ENCODE data around the gene ADISSP.

The ADISSP gene

GRCh38 chr20:3714092-3714491, 53.5 kb downstream of the ADISSP start:
- no peak for DNase-seq (ENCODE audit: low read depth in 2 of 2)

GRCh38 chr20:3712279-3712873, 55.2 kb downstream of the ADISSP start, which contains the start of gene SIGLEC1:
SIGLEC1 (minus strand) TSS chr20:3712600; CDS start chr20:3707128, 5,472 bp downstream.
- no peak for DNase-seq (ENCODE audit: low read depth in 2 of 2)

- DNase-seq (ENCODE audit: low read depth in 2 of 2) = no peak
Measured at GRCh38 chr20:3711484-3711941, 56.0 kb downstream of the ADISSP start.

GRCh38 chr20:3710703-3711483, 56.7 kb downstream of the ADISSP start:
- peak; percentile 52 for DNase-seq (ENCODE audit: low read depth in 2 of 2)

GRCh38 chr20:3710011-3710466, 57.5 kb downstream of the ADISSP start:
- no peak for DNase-seq (ENCODE audit: low read depth in 2 of 2)

- DNase-seq (ENCODE audit: low read depth in 2 of 2) = no peak
Measured at GRCh38 chr20:3707508-3707899, 60.0 kb downstream of the ADISSP start.

- no peak for DNase-seq (ENCODE audit: low read depth in 2 of 2)
Measured at GRCh38 chr20:3706774-3707507, 60.6 kb downstream of the ADISSP start.

GRCh38 chr20:3705970-3706739, 61.4 kb downstream of the ADISSP start:
- DNase-seq (ENCODE audit: low read depth in 2 of 2) = no peak

- DNase-seq (ENCODE audit: low read depth in 2 of 2) = no peak
Measured at GRCh38 chr20:3705491-3705969, 62.0 kb downstream of the ADISSP start.

GRCh38 chr20:3704087-3704486, 63.5 kb downstream of the ADISSP start:
- DNase-seq (ENCODE audit: low read depth in 2 of 2) = no peak
